ENCODE data around the gene DCP1A. TPM values are rescaled to one million over a fixed set of nuclear protein-coding genes. Genes with fewer than 3 reads are reported as not detected.

Gene DCP1A
- total and polyA plus RNA-seq, 2 experiments from 2014 or later, result 19.3 to 32.0 TPM

GRCh38 chr3:53242155-53242554, 105.2 kb downstream of the DCP1A start:
- TF ChIP-seq ETS1 (IDR thresholded peaks at IDR 0.05), result no peak
- TF ChIP-seq NANOG (IDR thresholded peaks at IDR 0.05; ENCODE audit: borderline replicate concordance), result no peak
- TF ChIP-seq ZNF331 (CRISPR knock-in tag; IDR thresholded peaks at IDR 0.05; ENCODE audit: low read depth), result no peak
- no peak for TF ChIP-seq EZH2 (IDR thresholded peaks at IDR 0.05; ENCODE audit: low read depth, unreplicated experiment)
- no peak for TF ChIP-seq REST (IDR thresholded peaks at IDR 0.05; ENCODE audit: unreplicated experiment)
- no peak for TF ChIP-seq ZNF462 (CRISPR knock-in tag; IDR thresholded peaks at IDR 0.05)
- no peak for TF ChIP-seq ZNF114 (CRISPR knock-in tag; IDR thresholded peaks at IDR 0.05)
- no peak for TF ChIP-seq EZH2phosphoT487 (IDR thresholded peaks at IDR 0.05; ENCODE audit: unreplicated experiment)
- no peak for TF ChIP-seq POLR2AphosphoS5 (IDR thresholded peaks at IDR 0.05; ENCODE audit: low read depth)
- TF ChIP-seq CREB1 (CRISPR knock-in tag; IDR thresholded peaks at IDR 0.05; ENCODE audit: low read depth), result no peak
- no peak for TF ChIP-seq CTCF (conservative IDR thresholded peaks at IDR 0.05; ENCODE audit: low read depth in 2 of 2)
- no peak for TF ChIP-seq JUNB (IDR thresholded peaks at IDR 0.05; ENCODE audit: unreplicated experiment)
- TF ChIP-seq STAT1 (IDR thresholded peaks at IDR 0.05; ENCODE audit: unreplicated experiment), result no peak
- Mint-ChIP-seq H3K4me1 (peaks cover 65% of the 10 kb centered on the region), H3K27me3 (ENCODE audit: insufficient read depth, low read depth, poor library complexity) (peaks cover 12% of the 10 kb centered on the region), H3K9me3 (no peaks in the 10 kb centered on the region), H3K4me3 (no peak overlapping the region), H3K36me3 (ENCODE audit: low read depth) (peaks cover 89% of the 10 kb centered on the region), H3K27ac (peak overlapping the region; percentile 89)
- peaks cover 90% of the 10 kb centered on the region for H4K20me1 ChIP-seq (replicated peaks; ENCODE audit: insufficient read depth)
- H3K4me2 ChIP-seq, result no peak overlapping the region
- H3K79me2 ChIP-seq (replicated peaks; ENCODE audit: insufficient read depth), result peaks cover 96% of the 10 kb centered on the region
- DNase-seq (ENCODE audit: low spot score) (no peak), ATAC-seq (no peak)
- no peaks in the 10 kb centered on the region for H3K9me2 ChIP-seq (ENCODE audit: insufficient read depth)
- H3K4me3 ChIP-seq, result no peak overlapping the region
- H2AFZ ChIP-seq, result no peak overlapping the region
- peaks cover 49% of the 10 kb centered on the region for H3K36me3 ChIP-seq (ENCODE audit: insufficient read depth)
- H3K4me1 ChIP-seq (ENCODE audit: insufficient read depth), result peaks cover 43% of the 10 kb centered on the region
- H3K27me3 ChIP-seq (ENCODE audit: insufficient read depth), result no peaks in the 10 kb centered on the region
- peaks cover 39% of the 10 kb centered on the region for H3F3A ChIP-seq (replicated peaks; ENCODE audit: low read depth)
- peak overlapping the region; percentile 55; the same call in 1 of the 2 replicates for H3K27ac ChIP-seq (ENCODE audit: low read depth)

All from GM23338 (cell line).